WTC11 (cell line): ENCODE results near the gene EPB41L4B. TPM values are rescaled to one million over a fixed set of nuclear protein-coding genes. Genes with fewer than 3 reads are reported as not detected.

Experiments used
- ATAC-seq: fragments of 200-7000 bp; cut with Tn5 transposase; 2 replicates; pipeline ENCODE4 v1.10.0; 2021; ENCODE audit warnings: mild to moderate bottlenecking, moderate library complexity
- CTCF ChIA-PET: fragments of 300-600 bp; sonication (Branson Sonifier 250); formaldehyde crosslinking; loops from one replicate; lab custom pipeline; 2021; ENCODE audit warnings: antibody characterized with exemption; lab: Charles Lee
- POLR2A ChIA-PET: fragments of 350-600 bp; sonication (Branson Sonifier 250); formaldehyde crosslinking; loops from one replicate; lab custom pipeline; 2021; ENCODE audit warnings: antibody characterized with exemption; lab: Charles Lee
- DNase-seq: peaks from one replicate; pipeline ENCODE4 v3.0.0; 2021; ENCODE audit warnings: low spot score
- H3K27ac Mint-ChIP-seq: 2 replicates; pipeline ENCODE4 v1.8.0; 2021; ENCODE audit warnings: mixed read lengths
- H3K27me3 Mint-ChIP-seq: 2 replicates; pipeline ENCODE4 v1.8.0; 2021; ENCODE audit warnings: low read depth, mild to moderate bottlenecking, moderate library complexity, mixed read lengths
- H3K36me3 Mint-ChIP-seq: 2 replicates; pipeline ENCODE4 v1.8.0; 2021; ENCODE audit warnings: mixed read lengths
- H3K4me1 Mint-ChIP-seq: 2 replicates; pipeline ENCODE4 v1.8.0; 2022; ENCODE audit warnings: mixed read lengths
- H3K4me3 Mint-ChIP-seq: 2 replicates; pipeline ENCODE4 v1.8.0; 2021; ENCODE audit warnings: mild to moderate bottlenecking, moderate library complexity, mixed read lengths
- H3K9me3 Mint-ChIP-seq: 2 replicates; pipeline ENCODE4 v1.8.0; 2021; ENCODE audit warnings: mixed read lengths
- AR ChIP-seq: fragments of 250-450 bp; sonication (Bioruptor Pico); IDR thresholded peaks from 2 replicates; pipeline ENCODE4 v1.9.0; 2021; ENCODE audit warnings: mild to moderate bottlenecking
- ATF1 ChIP-seq: sonication (generic); formaldehyde crosslinking; IDR thresholded peaks from 2 replicates; pipeline ENCODE4 v1.8.1; 2023; ENCODE audit warnings: mild to moderate bottlenecking, moderate library complexity, missing genetic modification reagents
- ATF3 ChIP-seq: sonication (generic); formaldehyde crosslinking; conservative IDR thresholded peaks from 2 replicates; pipeline ENCODE4 v1.8.1; 2022; ENCODE audit warnings: mild to moderate bottlenecking, missing genetic modification reagents
- CREB1 ChIP-seq: sonication (generic); formaldehyde crosslinking; IDR thresholded peaks from 2 replicates; pipeline ENCODE4 v1.8.0; 2023; ENCODE audit warnings: mild to moderate bottlenecking, missing genetic modification reagents
- CTCF ChIP-seq: fragments of 200-600 bp; IDR thresholded peaks from 2 replicates; pipeline ENCODE4 v1.8.0; 2022; ENCODE audit warnings: antibody characterized with exemption
- FOXJ3 ChIP-seq: sonication (generic); formaldehyde crosslinking; IDR thresholded peaks from 2 replicates; pipeline ENCODE4 v1.9.0; 2021; ENCODE audit warnings: missing genetic modification reagents, mild to moderate bottlenecking, borderline replicate concordance
- FOXK1 ChIP-seq: sonication (generic); formaldehyde crosslinking; IDR thresholded peaks from 2 replicates; pipeline ENCODE4 v1.8.0; 2022; ENCODE audit warnings: mild to moderate bottlenecking, moderate library complexity, missing genetic modification reagents
- GRHL2 ChIP-seq: fragments of 250-450 bp; sonication (Bioruptor Pico); IDR thresholded peaks from 2 replicates; pipeline ENCODE4 v1.8.0; 2022; ENCODE audit warnings: mild to moderate bottlenecking, moderate library complexity; ENCODE audit not compliant: insufficient replicate concordance, severe bottlenecking
- HMGA2 ChIP-seq: fragments of 250-450 bp; sonication (Bioruptor Pico); IDR thresholded peaks from 2 replicates; pipeline ENCODE4 v1.4.0; 2021; ENCODE audit warnings: mild to moderate bottlenecking, moderate library complexity
- KAT7 ChIP-seq: sonication (generic); formaldehyde crosslinking; IDR thresholded peaks from 2 replicates; pipeline ENCODE4 v1.8.1; 2023; ENCODE audit warnings: missing genetic modification reagents, mild to moderate bottlenecking, borderline replicate concordance
- NFE2L1 ChIP-seq: sonication (generic); formaldehyde crosslinking; IDR thresholded peaks from 2 replicates; pipeline ENCODE4 v1.8.1; 2023; ENCODE audit warnings: missing genetic modification reagents
- PRDM15 ChIP-seq: sonication (generic); formaldehyde crosslinking; IDR thresholded peaks from 2 replicates; pipeline ENCODE4 v1.8.0; 2022; ENCODE audit warnings: missing genetic modification reagents
- SMAD4 ChIP-seq: sonication (generic); formaldehyde crosslinking; IDR thresholded peaks from 2 replicates; pipeline ENCODE4 v1.8.0; 2022; ENCODE audit warnings: mild to moderate bottlenecking, missing genetic modification reagents
- USF2 ChIP-seq: sonication (generic); formaldehyde crosslinking; IDR thresholded peaks from 2 replicates; pipeline ENCODE4 v1.8.1; 2023; ENCODE audit warnings: mild to moderate bottlenecking, missing genetic modification reagents, moderate library complexity
- ZNF263 ChIP-seq: sonication (generic); formaldehyde crosslinking; IDR thresholded peaks from 2 replicates; pipeline ENCODE4 v1.8.1; 2022; ENCODE audit warnings: low read depth, mild to moderate bottlenecking, moderate library complexity, missing genetic modification reagents
- ZNF317 ChIP-seq: sonication (generic); formaldehyde crosslinking; IDR thresholded peaks from 2 replicates; pipeline ENCODE4 v1.8.1; 2023; ENCODE audit warnings: low read depth, mild to moderate bottlenecking, moderate library complexity, missing genetic modification reagents, borderline replicate concordance
- total RNA-seq: library from RNA; stranded (reverse); gene quantifications from 3 replicates; pipeline ENCODE4 v1.2.3, GENCODE V29; 2021

Gene EPB41L4B
- total RNA-seq, 1 experiment from 2014 or later: 20.0 TPM

GRCh38 chr9:109302606-109303005 is 18.3 kb downstream of the EPB41L4B start (continued):
- TF ChIP-seq CTCF (no peak), GRHL2 (CRISPR knock-in tag) (no peak), NFE2L1 (CRISPR knock-in tag) (no peak), ZNF263 (CRISPR knock-in tag) (no peak)

- DNase-seq: no peak
- Mint-ChIP-seq H3K36me3 (peaks cover 5% of the 10 kb centered on the region; the same call in 1 of the 2 replicates), H3K27me3 (no peaks in the 10 kb centered on the region), H3K4me1 (peaks cover 15% of the 10 kb centered on the region), H3K4me3 (no peak overlapping the region), H3K27ac (no peak overlapping the region), H3K9me3 (no peaks in the 10 kb centered on the region)
- no peak for TF ChIP-seq FOXK1 (CRISPR knock-in tag)
- TF ChIP-seq KAT7 (CRISPR knock-in tag): no peak
- TF ChIP-seq PRDM15 (CRISPR knock-in tag): no peak
- TF ChIP-seq CREB1 (CRISPR knock-in tag): no peak
- TF ChIP-seq HMGA2: no peak
- TF ChIP-seq FOXJ3 (CRISPR knock-in tag): no peak
- no peak for TF ChIP-seq ATF1 (CRISPR knock-in tag)
- TF ChIP-seq ZNF317 (CRISPR knock-in tag): no peak
- no peak for TF ChIP-seq SMAD4 (CRISPR knock-in tag)
- no peak for TF ChIP-seq USF2 (CRISPR knock-in tag)
- TF ChIP-seq ATF3 (CRISPR knock-in tag): no peak
- no peak for TF ChIP-seq AR (CRISPR knock-in tag)
- ChIA-PET CTCF (no interaction called here), POLR2A (no interaction called here)
- no peak for ATAC-seq
Observed at GRCh38 chr9:109301012-109301411, 19.8 kb downstream of the EPB41L4B start.
